Measurements from ENCODE around the gene PSORS1C1.

- TF ChIP-seq, protein P1, sequence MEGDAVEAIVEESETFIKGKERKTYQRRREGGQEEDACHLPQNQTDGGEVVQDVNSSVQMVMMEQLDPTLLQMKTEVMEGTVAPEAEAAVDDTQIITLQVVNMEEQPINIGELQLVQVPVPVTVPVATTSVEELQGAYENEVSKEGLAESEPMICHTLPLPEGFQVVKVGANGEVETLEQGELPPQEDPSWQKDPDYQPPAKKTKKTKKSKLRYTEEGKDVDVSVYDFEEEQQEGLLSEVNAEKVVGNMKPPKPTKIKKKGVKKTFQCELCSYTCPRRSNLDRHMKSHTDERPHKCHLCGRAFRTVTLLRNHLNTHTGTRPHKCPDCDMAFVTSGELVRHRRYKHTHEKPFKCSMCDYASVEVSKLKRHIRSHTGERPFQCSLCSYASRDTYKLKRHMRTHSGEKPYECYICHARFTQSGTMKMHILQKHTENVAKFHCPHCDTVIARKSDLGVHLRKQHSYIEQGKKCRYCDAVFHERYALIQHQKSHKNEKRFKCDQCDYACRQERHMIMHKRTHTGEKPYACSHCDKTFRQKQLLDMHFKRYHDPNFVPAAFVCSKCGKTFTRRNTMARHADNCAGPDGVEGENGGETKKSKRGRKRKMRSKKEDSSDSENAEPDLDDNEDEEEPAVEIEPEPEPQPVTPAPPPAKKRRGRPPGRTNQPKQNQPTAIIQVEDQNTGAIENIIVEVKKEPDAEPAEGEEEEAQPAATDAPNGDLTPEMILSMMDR (IDR thresholded peaks at IDR 0.05), result no peak
- TF ChIP-seq POLR2A (IDR thresholded peaks at IDR 0.05), result no peak
Observed at GRCh38 chr6:31126396-31127175, 12.0 kb downstream of the PSORS1C1 start.
